Caco-2 (cell line): ENCODE results near the gene LHFPL3. TPM values are rescaled to one million over a fixed set of nuclear protein-coding genes. Genes with fewer than 3 reads are reported as not detected.

Experiments used
- BruUV-seq: library from RNA; stranded (reverse); fragments of 400-500 nt; replicated peaks from 2 replicates; lab custom pipeline; 2021; lab: Mats Ljungman, UMichigan
- CTCF ChIA-PET: fragments of 300-600 bp; sonication (Branson Sonifier 250); formaldehyde crosslinking; loops from one replicate; lab custom pipeline; 2022; ENCODE audit warnings: antibody characterized with exemption; lab: Charles Lee
- POLR2A ChIA-PET: fragments of 300-600 bp; sonication (Branson Sonifier 250); formaldehyde crosslinking; loops from one replicate; lab custom pipeline; 2022; ENCODE audit warnings: antibody characterized with exemption; lab: Charles Lee
- DNase-seq, 2 experiments: peaks; one replicate each; pipeline versions ENCODE4 v3.0.0 to v3.0.0-alpha.2; 2020 to 2022
- H3K27me3 ChIP-seq: replicated peaks from 2 replicates; pipeline ENCODE4 v1.6.0; 2011; ENCODE audit warnings: low read length; ENCODE audit not compliant: control insufficient read depth, insufficient read depth
- H3K36me3 ChIP-seq: 2 replicates; pipeline ENCODE4 v1.5.1; 2011; ENCODE audit warnings: low read length; ENCODE audit not compliant: control insufficient read depth, insufficient read depth
- H3K4me1 ChIP-seq: fragments of 250-450 bp; sonication (Bioruptor Pico); 2 replicates; pipeline ENCODE4 v1.5.1; 2020; ENCODE audit warnings: mild to moderate bottlenecking
- H3K4me3 ChIP-seq: 2 replicates; pipeline ENCODE4 v1.5.1; 2011; ENCODE audit warnings: low read depth, mild to moderate bottlenecking, control low read depth, low read length
- H3K9me3 ChIP-seq: fragments of 250-450 bp; sonication (Bioruptor Pico); 2 replicates; pipeline ENCODE4 v1.5.1; 2020; ENCODE audit warnings: mild to moderate bottlenecking, moderate library complexity
- H3K27ac Mint-ChIP-seq: one replicate; pipeline ENCODE4 v1.8.0; 2022; ENCODE audit warnings: mixed read lengths; ENCODE audit not compliant: unreplicated experiment
- H3K27me3 Mint-ChIP-seq: one replicate; pipeline ENCODE4 v1.8.0; 2022; ENCODE audit warnings: mixed read lengths; ENCODE audit not compliant: insufficient read depth, unreplicated experiment
- H3K36me3 Mint-ChIP-seq: one replicate; pipeline ENCODE4 v1.8.0; 2022; ENCODE audit warnings: mild to moderate bottlenecking, mixed read lengths; ENCODE audit not compliant: insufficient read depth, unreplicated experiment
- H3K4me1 Mint-ChIP-seq: one replicate; pipeline ENCODE4 v1.8.0; 2022; ENCODE audit warnings: low read depth, mixed read lengths; ENCODE audit not compliant: unreplicated experiment
- H3K4me3 Mint-ChIP-seq: one replicate; pipeline ENCODE4 v1.8.0; 2022; ENCODE audit warnings: mild to moderate bottlenecking, moderate library complexity, mixed read lengths; ENCODE audit not compliant: unreplicated experiment
- H3K9me3 Mint-ChIP-seq: one replicate; pipeline ENCODE4 v1.8.0; 2022; ENCODE audit warnings: mixed read lengths; ENCODE audit not compliant: unreplicated experiment
- intact Hi-C: fragments of 100-400 bp; cut with micrococcal nuclease; formaldehyde crosslinking; loops from one replicate; pipeline ENCODE4 v1.10.0; 2022; ENCODE audit not compliant: unreplicated experiment
- total RNA-seq: library from RNA; stranded (reverse); gene quantifications from 2 replicates; pipeline ENCODE4 v1.2.3, GENCODE V29; 2022
- TF ChIP-seq, protein P1 (sequence below), 2 experiments: fragments of 200-600 bp in 1 of 2; IDR thresholded peaks; 1 replicate in 1 of 2; 2 replicates in 1 of 2; pipeline versions ENCODE4 v1.5.1 to v1.8.0; 2011 to 2022; ENCODE audit warnings: antibody characterized with exemption in 1 of 2, control low read depth in 1 of 2, inconsistent platforms in 1 of 2, low read depth in 1 of 2, low read length in 1 of 2, mild to moderate bottlenecking in 1 of 2, moderate library complexity in 1 of 2; ENCODE audit not compliant: insufficient read depth in 1 of 2, severe bottlenecking in 1 of 2, unreplicated experiment in 1 of 2

Gene LHFPL3
- total RNA-seq, 1 experiment from 2014 or later, result not detected

DNA sequence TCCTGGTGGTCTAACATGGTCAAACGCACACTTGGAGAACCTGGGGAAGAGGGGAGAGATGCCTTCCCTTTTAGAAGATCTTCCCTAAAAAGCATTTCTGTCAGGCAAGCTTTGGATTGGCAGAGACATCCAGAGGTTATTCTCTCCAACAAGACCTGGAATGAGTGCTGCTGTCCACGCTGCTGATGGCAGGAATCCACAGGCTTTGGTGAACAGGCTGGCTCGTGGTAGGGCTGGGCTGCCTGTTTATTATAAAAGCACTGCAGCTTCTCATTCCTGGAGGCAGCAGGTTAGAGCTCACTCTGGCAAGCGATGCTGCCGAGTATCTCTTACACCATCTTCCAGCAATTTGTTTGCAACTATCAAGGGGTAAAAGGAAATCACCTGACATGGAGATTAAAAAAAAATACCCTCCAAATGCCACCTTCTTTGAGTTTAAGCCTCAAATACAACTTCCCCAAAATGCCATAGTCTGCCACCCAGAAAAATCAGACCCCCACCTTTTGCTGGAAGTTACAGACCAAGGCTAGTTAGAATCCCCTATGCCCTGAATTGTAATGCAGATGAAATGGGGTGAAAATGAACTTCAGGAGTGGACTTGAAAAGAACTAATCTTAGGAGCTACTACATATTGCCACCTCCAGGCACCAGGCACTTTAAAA, 533.5 kb downstream of the LHFPL3 start:
- ChIA-PET CTCF (interaction anchor here (0.6 to 1.2 kb wide), 6 partner anchors 17 to 1132 kb away, joined by 3 to 8 read pairs (median 4); no protein-coding TSS in a partner anchor), POLR2A (no interaction called here)
- Histone ChIP-seq H3K36me3 (no peaks in the 10 kb centered on the region), H3K4me3 (no peak overlapping the region), H3K4me1 (no peaks in the 10 kb centered on the region), H3K9me3 (no peaks in the 10 kb centered on the region), H3K27me3 (no peaks in the 10 kb centered on the region; the same call in 1 of the 2 replicates)
- no peak for DNase-seq
- no peaks in the 10 kb centered on the region for H3K4me1 Mint-ChIP-seq
- intact Hi-C loops, result no loop called here
- H3K9me3 Mint-ChIP-seq, result no peaks in the 10 kb centered on the region
- TF ChIP-seq, protein P1, sequence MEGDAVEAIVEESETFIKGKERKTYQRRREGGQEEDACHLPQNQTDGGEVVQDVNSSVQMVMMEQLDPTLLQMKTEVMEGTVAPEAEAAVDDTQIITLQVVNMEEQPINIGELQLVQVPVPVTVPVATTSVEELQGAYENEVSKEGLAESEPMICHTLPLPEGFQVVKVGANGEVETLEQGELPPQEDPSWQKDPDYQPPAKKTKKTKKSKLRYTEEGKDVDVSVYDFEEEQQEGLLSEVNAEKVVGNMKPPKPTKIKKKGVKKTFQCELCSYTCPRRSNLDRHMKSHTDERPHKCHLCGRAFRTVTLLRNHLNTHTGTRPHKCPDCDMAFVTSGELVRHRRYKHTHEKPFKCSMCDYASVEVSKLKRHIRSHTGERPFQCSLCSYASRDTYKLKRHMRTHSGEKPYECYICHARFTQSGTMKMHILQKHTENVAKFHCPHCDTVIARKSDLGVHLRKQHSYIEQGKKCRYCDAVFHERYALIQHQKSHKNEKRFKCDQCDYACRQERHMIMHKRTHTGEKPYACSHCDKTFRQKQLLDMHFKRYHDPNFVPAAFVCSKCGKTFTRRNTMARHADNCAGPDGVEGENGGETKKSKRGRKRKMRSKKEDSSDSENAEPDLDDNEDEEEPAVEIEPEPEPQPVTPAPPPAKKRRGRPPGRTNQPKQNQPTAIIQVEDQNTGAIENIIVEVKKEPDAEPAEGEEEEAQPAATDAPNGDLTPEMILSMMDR (IDR thresholded peaks at IDR 0.05; ENCODE audit: insufficient read depth in 1 of 2, low read depth in 1 of 2, low read length in 1 of 2, severe bottlenecking in 1 of 2, unreplicated experiment in 1 of 2), result no peak
- H3K27me3 Mint-ChIP-seq, result peaks cover 14% of the 10 kb centered on the region
- no peaks in the 10 kb centered on the region for H3K36me3 Mint-ChIP-seq
- no peak overlapping the region for H3K4me3 Mint-ChIP-seq
- no TSS peak for BruUV-seq
- no peak overlapping the region for H3K27ac Mint-ChIP-seq

DNA sequence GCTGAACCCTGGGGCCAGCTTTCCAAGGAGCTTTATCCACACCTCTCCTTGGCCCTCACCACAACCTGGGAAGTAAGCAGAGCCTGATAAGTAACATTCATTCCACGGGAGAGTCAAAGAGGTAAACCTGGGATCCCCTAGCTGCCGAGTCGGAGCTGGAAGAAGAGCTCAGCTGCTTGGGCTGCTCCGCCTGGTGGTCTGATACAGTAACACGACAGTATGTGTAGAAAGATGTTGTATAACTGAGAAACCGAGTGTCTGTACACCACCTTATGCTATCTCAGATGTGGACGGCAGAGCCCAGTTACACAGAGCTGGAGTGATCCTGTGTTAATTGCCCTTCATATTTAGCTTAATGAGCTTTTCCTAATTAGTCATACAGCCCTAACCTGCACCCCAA, 534.3 kb downstream of the LHFPL3 start:
- no peaks in the 10 kb centered on the region; the same call in 1 of the 2 replicates for H3K27me3 ChIP-seq
- peaks cover 18% of the 10 kb centered on the region for H3K27me3 Mint-ChIP-seq
- H3K27ac Mint-ChIP-seq, result no peak overlapping the region
- no peaks in the 10 kb centered on the region for H3K36me3 ChIP-seq
- no peaks in the 10 kb centered on the region for H3K9me3 ChIP-seq
- POLR2A ChIA-PET, result no interaction called here
- H3K36me3 Mint-ChIP-seq, result no peaks in the 10 kb centered on the region
- CTCF ChIA-PET, result interaction anchor here (1.0 to 1.2 kb wide), 4 partner anchors 16 to 631 kb away, joined by 3 to 8 read pairs (median 5); no protein-coding TSS in a partner anchor
- no peaks in the 10 kb centered on the region for H3K4me1 ChIP-seq
- no peak overlapping the region for H3K4me3 ChIP-seq
- intact Hi-C loops, result no loop called here
- no peaks in the 10 kb centered on the region for H3K4me1 Mint-ChIP-seq
- no peaks in the 10 kb centered on the region for H3K9me3 Mint-ChIP-seq
- no TSS peak for BruUV-seq
- DNase-seq, result peak; percentile 37 to 41
- no peak overlapping the region for H3K4me3 Mint-ChIP-seq
- TF ChIP-seq, protein P1 (IDR thresholded peaks at IDR 0.05; ENCODE audit: insufficient read depth in 1 of 2, low read depth in 1 of 2, low read length in 1 of 2, severe bottlenecking in 1 of 2, unreplicated experiment in 1 of 2), result peak; percentile 58 to 61

DNA sequence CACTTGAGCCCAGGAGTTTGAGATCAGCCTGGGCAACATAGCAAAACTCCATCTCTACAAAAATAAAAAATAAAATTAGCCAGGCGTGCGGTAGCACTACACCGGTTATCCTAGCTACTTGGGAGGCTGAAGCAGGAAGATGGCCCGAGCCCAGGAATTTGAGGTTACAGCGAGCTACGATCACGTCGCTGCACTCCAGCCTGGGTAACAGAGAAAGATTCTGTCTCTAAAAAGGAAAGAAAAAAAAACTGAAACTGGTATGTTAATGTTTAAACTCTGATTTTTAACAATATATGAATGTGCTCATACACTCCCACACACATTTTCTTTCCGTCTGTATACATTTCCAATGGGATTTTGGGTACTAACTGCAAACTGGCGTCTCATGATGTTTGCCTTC, 545.0 kb downstream of the LHFPL3 start:
- intact Hi-C loops, result no loop called here
- CTCF ChIA-PET, result interaction anchor here (1.0 kb wide), 1 partner anchor 45 kb away, joined by 3 read pairs; no protein-coding TSS in a partner anchor
- no peaks in the 10 kb centered on the region for H3K9me3 Mint-ChIP-seq

More for the DNA sequence above, 545.0 kb downstream of the LHFPL3 start:
- Mint-ChIP-seq H3K4me3 (no peak overlapping the region), H3K4me1 (no peaks in the 10 kb centered on the region), H3K36me3 (no peaks in the 10 kb centered on the region), H3K27me3 (no peaks in the 10 kb centered on the region), H3K27ac (no peak overlapping the region)
- Histone ChIP-seq H3K27me3 (no peaks in the 10 kb centered on the region), H3K9me3 (no peaks in the 10 kb centered on the region), H3K4me1 (no peaks in the 10 kb centered on the region), H3K4me3 (no peak overlapping the region), H3K36me3 (no peaks in the 10 kb centered on the region)
- no peak for DNase-seq
- no TSS peak for BruUV-seq
- POLR2A ChIA-PET, result no interaction called here
- TF ChIP-seq, protein P1 (IDR thresholded peaks at IDR 0.05; ENCODE audit: insufficient read depth in 1 of 2, low read depth in 1 of 2, low read length in 1 of 2, severe bottlenecking in 1 of 2, unreplicated experiment in 1 of 2), result no peak
